ENCODE data around the gene CFAP299. TPM values are rescaled to one million over a fixed set of nuclear protein-coding genes. Genes with fewer than 3 reads are reported as not detected.

Gene CFAP299
- total and polyA plus RNA-seq, 2 of the 8 experiments (the other 6 are each of a cell fraction or from before 2014, with no cell fraction given) = not detected

- no peak for TF ChIP-seq CHD7 (IDR thresholded peaks at IDR 0.05; ENCODE audit: insufficient replicate concordance, low read length)
- TF ChIP-seq CBX5 (IDR thresholded peaks at IDR 0.05; ENCODE audit: low read depth, low read length) = no peak
- TF ChIP-seq TBP (IDR thresholded peaks at IDR 0.05; ENCODE audit: low read depth, low read length) = no peak
- no peak for TF ChIP-seq POLR2AphosphoS5 (IDR thresholded peaks at IDR 0.05; ENCODE audit: low read depth, low read length)
- TF ChIP-seq EP300 (IDR thresholded peaks at IDR 0.05; ENCODE audit: borderline replicate concordance in 1 of 2, low read depth in 2 of 2, low read length in 2 of 2) = no peak
These were observed 46.7 kb downstream of the CFAP299 start (continued) for GRCh38 chr4:80382090-80382832.
